NOMO-1 (cell line): ENCODE results near the gene ANKHD1.
A peak's percentile ranks its signal among the peaks of the same experiment; 100 is the strongest.
"Not testable (repeated sequence)": the region's sequence is repeated elsewhere in the genome, so short reads cannot be mapped to it uniquely, and the experiment has no call there.

ENCODE experiments used
- DNase-seq, 2 experiments: peaks; one replicate each; lab custom pipeline; 2025; ENCODE audit not compliant: unreplicated experiment in 2 of 2; lab: John Stamatoyannopoulos, UW

The ANKHD1 gene

GRCh38 chr5:140561753-140562523, 160.3 kb downstream of the ANKHD1 start:
- no peak for DNase-seq

DNA sequence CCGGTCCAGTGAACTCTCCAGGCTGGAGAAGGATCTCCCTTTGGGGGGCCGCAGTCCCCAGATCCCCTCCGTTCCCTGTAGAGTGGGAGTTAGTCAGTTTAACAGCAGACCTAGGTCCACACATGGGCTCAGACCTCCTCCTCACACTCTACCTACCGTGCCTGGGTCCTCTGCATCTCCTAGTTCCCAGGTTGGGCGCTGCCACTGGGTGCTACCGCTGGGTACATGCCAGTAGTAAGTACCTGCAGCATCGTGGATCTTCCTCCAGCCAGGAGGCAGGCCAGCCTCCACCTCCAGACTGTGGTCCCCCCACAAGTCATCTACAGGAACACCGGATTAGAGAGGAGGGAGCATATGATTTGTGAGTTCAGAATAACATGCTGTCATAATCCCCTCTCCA, 162.0 kb downstream of the ANKHD1 start:
- no peak for DNase-seq

DNA sequence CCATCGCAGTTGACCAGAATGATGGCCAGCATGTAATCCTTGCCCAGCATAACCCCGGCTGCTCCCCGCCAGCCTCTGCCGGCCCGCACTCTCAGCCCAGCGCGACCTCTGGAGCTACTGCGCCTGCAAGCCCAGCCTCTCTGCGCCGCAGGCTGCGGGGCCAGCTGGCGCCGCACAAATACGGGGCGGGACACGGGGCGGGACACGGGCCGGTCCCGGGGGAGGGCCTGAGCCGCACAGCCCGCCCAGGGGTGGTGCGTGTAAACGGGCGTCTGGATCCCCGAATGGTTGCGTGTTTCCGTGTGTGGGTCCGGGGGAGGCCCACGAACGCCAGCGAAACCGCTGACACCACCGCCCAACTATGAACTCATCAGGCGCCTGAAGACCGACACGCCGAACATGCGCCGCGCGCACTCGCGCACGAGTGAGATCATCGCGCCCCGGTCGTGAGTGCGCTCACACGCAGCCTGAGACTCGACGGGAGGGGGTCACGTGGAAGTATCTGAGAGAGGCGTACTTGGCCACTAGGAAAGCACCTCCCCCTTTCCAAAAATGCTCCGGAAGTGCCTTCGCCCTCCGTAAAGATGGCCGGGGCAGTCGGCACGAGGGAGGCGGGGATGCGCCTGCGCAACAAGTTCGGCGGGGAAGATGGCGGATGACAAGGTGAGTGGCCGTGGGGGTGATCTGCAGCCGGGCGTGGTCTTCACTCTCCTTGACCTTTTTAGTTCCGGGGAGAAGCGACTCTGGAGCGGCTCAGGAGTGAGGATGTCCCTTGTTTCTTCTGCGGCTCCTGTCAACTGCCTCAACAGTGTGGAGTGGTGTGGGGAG, 162.8 kb downstream of the ANKHD1 start, which contains the start of the genes APBB3 and SLC35A4:
APBB3 (minus strand) TSS at position 403 of the 828 bp plus-strand sequence; CDS start at position 50, 353 bp downstream.
SLC35A4 (plus strand) TSS at position 633 of the 828 bp plus-strand sequence. CDS start 2,342 bp downstream, outside the sequence.
- peak; percentile 98 to 99 for DNase-seq

DNA sequence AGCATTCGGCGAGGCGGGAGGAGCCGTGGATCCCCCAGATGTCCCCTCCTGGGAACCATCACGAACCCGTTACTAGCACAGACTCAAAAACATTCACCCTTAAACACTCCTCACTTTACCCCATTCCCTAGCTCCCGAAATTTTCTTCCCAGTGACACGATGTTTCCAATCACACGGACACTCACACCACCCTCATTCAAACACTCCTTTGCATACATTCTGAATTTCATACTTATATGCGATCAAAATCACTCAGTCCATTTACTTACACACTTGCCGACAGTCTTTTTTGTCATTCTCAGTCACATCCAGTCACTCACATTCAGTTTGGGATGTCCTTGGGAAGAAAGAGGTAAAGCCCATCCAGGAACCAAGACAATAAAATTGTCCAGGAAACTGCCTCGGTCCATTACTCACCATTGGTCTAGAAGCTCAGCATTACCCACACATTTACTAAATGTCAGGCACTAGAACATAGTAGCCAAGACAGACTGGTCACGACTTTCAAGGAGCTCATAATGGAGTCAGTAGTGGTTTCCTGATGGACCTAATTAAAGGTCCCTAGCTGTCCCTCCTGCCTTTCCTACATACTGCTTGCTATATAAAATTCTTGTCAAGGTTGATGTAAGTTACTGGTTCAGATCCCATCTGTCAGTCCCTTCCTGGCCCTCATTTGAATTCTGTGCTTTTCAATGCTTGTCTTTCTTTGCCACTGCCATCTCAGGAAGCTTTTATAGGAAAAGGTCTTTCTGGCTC, 163.6 kb downstream of the ANKHD1 start:
- DNase-seq = no peak

- no peak for DNase-seq
These were observed 164.1 kb downstream of the ANKHD1 start for GRCh38 chr5:140565780-140566095.

DNA sequence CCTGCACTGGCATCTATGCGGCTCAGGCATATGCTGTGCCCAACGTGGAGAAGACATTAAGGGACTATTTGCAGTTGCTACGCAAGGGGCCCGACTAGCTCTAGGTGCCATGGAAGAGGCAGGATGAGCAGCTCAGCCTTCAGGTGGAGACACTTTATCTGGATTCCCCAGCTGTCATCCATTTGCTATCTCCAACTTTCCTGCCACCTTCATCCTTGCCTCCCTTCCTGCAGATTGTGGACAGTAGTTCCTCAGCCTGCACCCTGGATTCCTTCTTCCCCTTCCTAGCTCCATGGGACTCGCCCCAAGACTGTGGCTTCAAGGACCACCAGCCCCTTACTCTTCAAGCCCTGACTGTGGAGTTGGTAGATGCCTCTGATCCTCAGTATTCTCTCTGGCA, 165.0 kb downstream of the ANKHD1 start:
- DNase-seq = no peak

GRCh38 chr5:140567136-140567818, 165.6 kb downstream of the ANKHD1 start:
- DNase-seq = no peak

GRCh38 chr5:140567871-140568270, 166.2 kb downstream of the ANKHD1 start:
- no peak for DNase-seq

DNA sequence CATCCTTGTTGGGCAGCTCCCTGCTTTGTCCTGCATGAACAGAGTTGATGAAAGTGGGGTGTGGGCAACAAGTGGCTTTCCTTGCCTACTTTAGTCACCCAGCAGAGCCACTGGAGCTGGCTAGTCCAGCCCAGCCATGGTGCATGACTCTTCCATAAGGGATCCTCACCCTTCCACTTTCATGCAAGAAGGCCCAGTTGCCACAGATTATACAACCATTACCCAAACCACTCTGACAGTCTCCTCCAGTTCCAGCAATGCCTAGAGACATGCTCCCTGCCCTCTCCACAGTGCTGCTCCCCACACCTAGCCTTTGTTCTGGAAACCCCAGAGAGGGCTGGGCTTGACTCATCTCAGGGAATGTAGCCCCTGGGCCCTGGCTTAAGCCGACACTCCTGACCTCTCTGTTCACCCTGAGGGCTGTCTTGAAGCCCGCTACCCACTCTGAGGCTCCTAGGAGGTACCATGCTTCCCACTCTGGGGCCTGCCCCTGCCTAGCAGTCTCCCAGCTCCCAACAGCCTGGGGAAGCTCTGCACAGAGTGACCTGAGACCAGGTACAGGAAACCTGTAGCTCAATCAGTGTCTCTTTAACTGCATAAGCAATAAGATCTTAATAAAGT, 166.9 kb downstream of the ANKHD1 start:
- DNase-seq = no peak

DNA sequence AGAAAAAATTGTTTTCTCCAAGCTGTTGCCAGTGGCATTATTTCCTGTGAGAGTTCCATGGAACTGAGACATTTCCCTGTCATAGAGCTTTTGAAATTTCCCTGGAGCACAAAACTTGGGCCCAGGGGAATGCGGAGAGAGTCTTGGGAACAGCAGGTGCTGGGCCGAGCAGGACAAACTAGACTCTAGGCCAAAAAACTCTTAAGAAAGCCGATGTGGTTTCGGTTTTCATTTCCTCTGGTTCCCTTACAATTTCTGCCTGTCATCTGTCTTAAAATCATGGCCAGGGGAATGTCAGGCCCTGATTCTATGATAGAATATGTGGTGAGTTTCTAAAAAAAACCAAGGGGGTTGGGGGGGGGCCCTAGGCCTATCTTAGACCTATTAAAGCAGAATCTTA, 167.6 kb downstream of the ANKHD1 start:
- peak in 1 of 2 experiments; percentile 2 for DNase-seq

DNA sequence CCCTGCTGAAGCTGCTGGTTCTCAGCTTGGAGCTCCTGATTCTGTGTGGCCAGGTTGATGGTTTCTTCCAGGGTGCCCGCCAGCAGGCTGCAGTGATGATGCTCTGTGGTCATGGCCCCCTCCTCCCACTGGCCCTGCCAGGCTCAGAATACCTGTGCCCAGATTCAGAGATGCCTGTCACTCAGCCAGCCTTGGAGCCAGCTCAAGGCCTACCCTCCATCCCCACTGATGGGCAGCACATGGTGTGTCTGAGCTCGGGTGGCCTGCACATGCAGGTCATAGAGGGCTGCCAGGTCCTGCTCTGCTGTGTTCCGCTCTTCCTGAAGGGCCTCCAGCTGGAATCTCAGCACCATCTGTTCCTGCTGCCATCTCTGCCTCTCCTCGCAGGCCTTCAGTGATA, 168.4 kb downstream of the ANKHD1 start:
- no peak for DNase-seq

DNA sequence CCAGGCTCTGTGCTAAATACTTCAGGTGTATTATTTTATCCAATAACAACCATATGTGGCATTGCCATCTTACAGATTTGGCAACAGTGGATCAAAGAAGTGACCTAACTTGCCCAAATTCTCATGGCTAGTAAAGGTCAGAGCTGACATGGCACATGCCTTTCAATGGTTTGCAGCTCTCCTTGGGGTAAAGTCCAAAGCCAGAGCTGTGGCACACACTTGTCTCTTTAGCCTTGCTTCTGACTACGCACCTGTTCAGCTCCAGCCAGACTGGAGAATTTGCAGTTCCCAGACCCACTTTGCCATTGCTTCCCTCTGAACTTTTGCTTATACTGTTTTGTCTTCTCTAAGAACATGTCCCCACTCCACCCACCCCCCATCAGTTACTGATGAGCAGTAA, 168.9 kb downstream of the ANKHD1 start:
- no peak for DNase-seq

- DNase-seq = no peak
These were observed 169.5 kb downstream of the ANKHD1 start for GRCh38 chr5:140571105-140571504.

DNA sequence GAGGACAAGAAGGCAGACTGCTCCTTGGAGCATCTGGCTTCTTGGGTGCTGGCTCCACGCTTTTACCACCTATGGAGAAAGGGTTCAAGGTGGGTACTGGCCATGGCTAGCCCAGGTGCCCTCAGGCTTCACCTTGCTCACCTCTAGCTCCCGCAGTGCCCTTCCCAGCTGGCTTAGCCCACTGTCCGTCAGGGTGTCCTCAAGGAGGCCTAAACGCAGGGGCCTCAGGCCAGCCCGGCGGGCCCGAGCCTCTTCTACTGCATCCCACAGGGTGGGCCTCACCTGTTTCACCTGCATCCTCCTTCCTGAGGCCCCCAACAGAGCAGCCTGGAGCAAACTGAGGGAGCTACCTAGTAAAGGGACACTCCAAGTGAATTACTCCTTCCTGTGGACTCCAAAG, 172.1 kb downstream of the ANKHD1 start:
- no peak for DNase-seq

GRCh38 chr5:140574165-140574564, 172.5 kb downstream of the ANKHD1 start:
- DNase-seq = no peak

DNA sequence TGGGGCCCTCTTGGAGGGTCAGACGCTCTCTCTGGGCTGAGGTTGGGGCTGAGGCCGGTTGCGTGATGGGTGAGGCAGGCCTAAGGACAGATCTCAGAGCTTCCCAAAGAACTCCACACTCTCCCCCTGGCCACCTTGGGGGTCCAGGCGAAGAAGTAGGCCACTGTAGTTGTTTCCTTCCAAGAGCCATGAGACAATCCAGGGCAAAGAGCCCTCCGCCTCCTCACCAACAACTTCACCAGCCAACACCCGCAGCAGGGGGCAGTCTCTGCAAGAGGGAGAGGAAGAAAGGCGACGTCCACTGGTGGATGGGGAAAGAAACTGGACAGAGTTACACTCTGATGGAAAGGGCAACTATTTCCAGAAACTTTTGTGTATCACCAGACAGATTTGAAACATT, 173.7 kb downstream of the ANKHD1 start:
- peak; percentile 45 to 53 for DNase-seq

- peak in 1 of 2 experiments; percentile 7 for DNase-seq
These were observed 175.2 kb downstream of the ANKHD1 start for GRCh38 chr5:140576776-140577201.

GRCh38 chr5:140579188-140579747, 177.6 kb downstream of the ANKHD1 start:
- DNase-seq = not testable (repeated sequence)

GRCh38 chr5:140587495-140587894, 185.9 kb downstream of the ANKHD1 start:
- DNase-seq = no peak
